GM12873 (cell line): ENCODE data around the gene PTX4.

ENCODE experiments used
- TF ChIP-seq, protein P1 (sequence below): IDR thresholded peaks from 2 replicates; pipeline ENCODE4 v1.5.1; 2012; ENCODE audit warnings: low read depth, mild to moderate bottlenecking, moderate library complexity, low read length, control low read depth; ENCODE audit not compliant: insufficient read depth; ENCODE audit errors: missing control alignments

PTX4 gene

DNA sequence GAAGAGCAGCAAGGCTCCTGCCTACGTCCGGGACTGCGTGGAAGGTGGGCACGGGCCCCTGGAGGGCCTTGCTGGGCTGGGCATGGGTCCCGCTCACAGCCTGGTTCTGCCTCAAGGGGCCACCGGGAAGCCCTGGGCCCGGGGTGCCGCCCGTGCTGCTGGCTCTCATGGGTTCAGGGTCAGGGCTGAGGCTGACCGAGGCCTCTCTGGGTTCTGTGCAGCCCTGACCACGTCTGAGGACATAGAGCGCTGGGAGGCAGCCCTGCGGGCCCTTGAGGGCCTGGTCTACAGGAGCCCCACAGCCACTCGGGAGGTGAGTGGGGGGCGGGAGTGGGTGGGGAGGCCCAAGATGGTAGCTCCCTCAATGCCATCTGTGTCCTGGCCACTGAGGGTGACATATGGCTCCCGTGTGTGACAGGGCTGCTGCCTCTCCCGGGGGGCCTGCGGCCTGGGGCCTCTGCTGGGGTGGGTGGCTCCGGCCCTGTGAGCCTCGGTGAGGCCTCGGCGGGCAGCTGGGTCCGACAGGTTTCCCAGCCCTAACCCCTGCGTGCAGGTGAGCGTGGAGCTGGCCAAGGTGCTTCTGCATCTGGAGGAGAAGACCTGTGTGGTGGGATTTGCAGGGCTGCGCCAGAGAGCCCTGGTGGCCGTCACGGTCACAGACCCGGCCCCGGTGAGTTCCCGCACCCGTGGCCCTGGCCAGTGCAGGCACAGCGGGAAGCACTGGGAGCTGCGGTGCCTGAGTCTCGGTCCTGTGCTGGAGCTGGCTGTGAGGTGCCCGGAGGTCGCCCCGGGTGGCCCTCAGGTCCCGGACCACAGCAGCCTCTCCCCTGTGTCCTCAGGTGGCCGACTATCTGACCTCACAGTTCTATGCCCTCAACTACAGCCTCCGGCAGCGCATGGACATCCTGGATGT is 13.6 kb upstream of the PTX4 start:
- TF ChIP-seq, protein P1, sequence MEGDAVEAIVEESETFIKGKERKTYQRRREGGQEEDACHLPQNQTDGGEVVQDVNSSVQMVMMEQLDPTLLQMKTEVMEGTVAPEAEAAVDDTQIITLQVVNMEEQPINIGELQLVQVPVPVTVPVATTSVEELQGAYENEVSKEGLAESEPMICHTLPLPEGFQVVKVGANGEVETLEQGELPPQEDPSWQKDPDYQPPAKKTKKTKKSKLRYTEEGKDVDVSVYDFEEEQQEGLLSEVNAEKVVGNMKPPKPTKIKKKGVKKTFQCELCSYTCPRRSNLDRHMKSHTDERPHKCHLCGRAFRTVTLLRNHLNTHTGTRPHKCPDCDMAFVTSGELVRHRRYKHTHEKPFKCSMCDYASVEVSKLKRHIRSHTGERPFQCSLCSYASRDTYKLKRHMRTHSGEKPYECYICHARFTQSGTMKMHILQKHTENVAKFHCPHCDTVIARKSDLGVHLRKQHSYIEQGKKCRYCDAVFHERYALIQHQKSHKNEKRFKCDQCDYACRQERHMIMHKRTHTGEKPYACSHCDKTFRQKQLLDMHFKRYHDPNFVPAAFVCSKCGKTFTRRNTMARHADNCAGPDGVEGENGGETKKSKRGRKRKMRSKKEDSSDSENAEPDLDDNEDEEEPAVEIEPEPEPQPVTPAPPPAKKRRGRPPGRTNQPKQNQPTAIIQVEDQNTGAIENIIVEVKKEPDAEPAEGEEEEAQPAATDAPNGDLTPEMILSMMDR, result no peak

DNA sequence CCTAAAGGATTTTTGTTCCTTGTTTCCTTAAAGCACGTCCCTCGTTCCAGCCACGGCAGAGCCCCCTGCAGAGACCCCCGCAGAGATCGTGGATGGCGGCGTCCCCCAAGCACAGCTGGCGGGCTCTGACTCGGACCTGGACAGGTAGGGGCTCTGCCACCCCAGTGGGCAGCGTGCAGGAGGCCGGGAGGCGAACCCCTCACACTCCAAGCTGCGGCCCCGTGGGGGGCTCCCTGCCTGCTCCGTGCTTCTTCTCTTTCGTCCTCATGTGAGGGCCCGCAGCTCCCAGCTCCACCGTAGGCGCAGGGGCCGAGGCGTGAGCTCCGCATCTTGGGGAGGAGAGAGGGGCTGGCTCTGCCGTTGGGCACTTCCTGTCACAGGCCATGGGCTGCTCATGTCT is 12.9 kb upstream of the PTX4 start:
- TF ChIP-seq, protein P1, result no peak

DNA sequence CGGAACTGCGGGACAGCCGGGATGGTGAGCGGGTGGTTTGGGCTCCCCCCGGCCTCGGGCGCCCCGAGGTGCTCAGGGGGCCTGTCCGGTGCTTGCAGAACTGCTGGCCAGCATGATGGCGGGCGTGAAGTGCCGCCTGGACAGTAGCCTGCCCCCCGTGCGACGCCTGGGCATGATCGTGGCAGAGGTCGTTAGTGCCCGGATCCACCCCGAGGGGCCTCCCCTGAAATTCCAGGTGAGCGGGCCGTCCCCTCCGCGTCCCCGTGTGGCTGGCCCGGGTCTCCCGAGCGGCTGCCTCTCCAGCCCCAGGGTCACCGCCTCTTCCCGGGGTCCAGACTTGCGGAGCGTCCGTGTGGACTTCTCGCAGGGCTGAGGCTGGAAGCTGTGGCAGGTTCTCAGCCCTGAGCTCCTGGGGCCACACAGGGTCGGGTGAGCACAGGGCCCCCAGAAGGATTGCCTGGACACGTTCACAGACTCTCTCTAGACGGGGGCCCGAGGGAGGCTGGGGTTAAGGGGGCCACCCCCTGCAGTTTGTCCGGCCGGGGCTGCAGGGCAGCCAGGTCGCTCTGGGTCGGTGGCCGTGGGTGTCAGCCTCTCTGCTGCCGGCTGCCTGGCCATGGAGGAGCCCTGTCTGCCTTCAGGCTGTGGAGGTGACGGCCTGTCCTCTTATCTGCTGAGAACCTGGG is 11.9 kb upstream of the PTX4 start:
- TF ChIP-seq, protein P1, result no peak

DNA sequence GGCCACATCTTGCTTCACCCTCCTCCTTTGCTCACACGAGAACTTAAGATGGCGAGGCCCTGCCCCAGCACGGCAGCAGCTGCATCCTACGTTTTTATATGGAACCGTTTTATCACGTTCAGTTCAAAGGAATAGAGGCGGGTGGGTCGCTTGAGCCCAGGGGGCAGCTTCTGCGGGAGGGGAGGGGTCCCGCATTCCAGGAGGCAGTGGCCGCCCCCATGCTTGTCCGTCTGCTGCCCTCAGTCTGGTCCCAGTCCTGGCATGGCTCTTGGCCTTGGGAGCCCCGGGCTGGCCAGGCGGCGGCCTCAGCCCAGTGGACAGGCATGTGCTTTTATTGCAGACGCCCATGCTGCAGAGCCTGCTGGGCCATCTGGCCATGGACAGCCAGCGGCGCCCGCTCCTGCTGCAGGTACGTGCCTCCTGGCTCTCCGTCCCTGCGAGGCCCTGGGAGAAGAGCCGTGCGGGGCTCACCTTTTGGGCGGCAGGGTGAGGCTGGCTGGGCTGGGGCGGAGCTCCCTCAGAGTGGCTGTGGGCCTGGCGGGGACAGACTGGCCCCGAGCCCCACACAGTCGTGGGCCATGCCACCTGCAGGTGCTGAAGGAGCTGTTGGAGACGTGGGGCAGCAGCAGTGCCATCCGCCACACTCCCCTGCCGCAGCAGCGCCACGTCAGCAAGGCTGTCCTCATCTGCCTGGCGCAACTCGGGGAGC is 11.2 kb upstream of the PTX4 start:
- TF ChIP-seq, protein P1, result no peak

DNA sequence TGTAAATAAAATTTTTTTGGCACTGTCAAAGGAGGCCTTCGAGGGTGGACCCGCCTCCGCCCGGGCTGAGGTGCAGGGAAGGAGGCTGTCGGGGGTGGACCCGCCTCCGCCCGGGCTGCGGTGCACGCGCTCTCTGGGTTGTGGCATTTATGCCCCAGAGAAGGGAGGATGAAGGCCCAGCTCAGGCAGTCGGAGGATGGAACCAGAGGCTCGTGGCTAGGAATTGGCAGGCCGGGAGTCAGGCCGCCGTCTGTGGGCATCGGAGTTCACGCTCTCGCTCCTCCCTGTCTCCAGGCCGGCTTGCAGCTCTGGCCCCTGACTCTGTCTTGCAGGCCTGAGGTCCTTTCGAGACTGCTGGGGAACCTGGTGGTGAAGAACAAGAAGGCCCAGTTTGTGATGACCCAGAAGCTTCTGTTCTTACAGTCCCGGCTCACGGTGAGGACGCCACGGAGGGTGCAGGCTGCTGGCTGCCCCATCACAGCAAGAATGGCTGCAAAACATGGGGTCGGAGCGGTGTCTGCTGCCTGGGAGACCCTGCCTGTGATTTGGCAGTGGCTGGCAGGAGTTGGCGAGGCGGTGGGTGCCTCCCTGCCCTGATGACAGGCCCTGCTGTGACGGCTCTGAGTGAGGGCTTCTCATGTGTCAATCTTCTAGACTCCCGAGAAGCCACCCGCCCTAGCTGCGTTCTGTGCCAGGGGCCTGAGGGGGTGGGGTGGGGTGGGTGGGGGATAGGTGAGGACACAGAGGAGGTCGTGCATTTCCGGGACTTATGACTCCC is 10.3 kb upstream of the PTX4 start:
- TF ChIP-seq, protein P1, result no peak

DNA sequence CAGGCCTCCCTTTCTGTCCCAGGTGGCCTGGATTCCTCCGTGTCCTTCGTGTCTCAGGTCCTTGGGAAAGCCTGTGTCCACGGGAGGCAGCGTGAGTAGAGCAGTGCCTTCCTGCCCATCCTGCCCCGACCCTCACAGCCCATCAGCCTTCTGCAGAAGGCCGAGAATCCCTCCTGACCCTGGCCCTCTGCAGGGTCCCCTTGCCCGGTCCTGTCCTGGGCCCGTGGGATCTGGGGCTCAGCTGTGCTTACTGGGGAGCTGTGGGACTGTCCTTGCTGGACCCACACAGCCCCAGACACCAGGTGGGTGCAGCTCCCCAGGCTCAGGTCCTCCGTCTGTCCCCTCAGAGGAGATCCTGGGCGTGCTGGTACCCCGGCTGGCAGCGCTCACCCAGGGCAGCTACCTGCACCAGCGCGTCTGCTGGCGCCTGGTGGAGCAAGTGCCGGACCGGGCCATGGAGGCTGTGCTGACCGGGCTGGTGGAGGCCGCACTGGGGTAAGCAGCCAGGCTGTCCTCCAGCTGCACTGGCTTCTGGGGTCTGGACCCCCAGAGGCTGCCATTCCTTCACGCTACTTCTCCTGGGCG is 8.4 kb upstream of the PTX4 start:
- TF ChIP-seq, protein P1, result no peak
